ENCODE measurements around the gene TMEM41B.
"Not testable (repeated sequence)": the region's sequence is repeated elsewhere in the genome, so short reads cannot be mapped to it uniquely, and the experiment has no call there.

- not testable (repeated sequence) for TF ChIP-seq ISL1 (CRISPR knock-in tag; IDR thresholded peaks at IDR 0.05); ZFP3 (CRISPR knock-in tag; IDR thresholded peaks at IDR 0.05); ESRRG (CRISPR knock-in tag; IDR thresholded peaks at IDR 0.05); ZC3H10 (CRISPR knock-in tag; IDR thresholded peaks at IDR 0.05); PATZ1 (CRISPR knock-in tag; IDR thresholded peaks at IDR 0.05; ENCODE audit: borderline replicate concordance); GLIS3 (CRISPR knock-in tag; IDR thresholded peaks at IDR 0.05); TOX (CRISPR knock-in tag; IDR thresholded peaks at IDR 0.05; ENCODE audit: borderline replicate concordance); POU6F1 (CRISPR knock-in tag; IDR thresholded peaks at IDR 0.05; ENCODE audit: borderline replicate concordance, low read depth); RARB (CRISPR knock-in tag; IDR thresholded peaks at IDR 0.05); ZNF565 (CRISPR knock-in tag; conservative IDR thresholded peaks at IDR 0.05; ENCODE audit: low read depth); CSDC2 (CRISPR knock-in tag; IDR thresholded peaks at IDR 0.05); CREB5 (CRISPR knock-in tag; IDR thresholded peaks at IDR 0.05; ENCODE audit: low read depth)
Observed at GRCh38 chr11:9347779-9348178, 33.4 kb upstream of the TMEM41B start.

Data from SK-N-SH treated with all-trans-retinoic acid at 6 μM for 48 hours (cell line).